ENCODE measurements around the gene CCDC74B.
"Not testable (repeated sequence)": the region's sequence is repeated elsewhere in the genome, so short reads cannot be mapped to it uniquely, and the experiment has no call there.

Gene CCDC74B

DNA sequence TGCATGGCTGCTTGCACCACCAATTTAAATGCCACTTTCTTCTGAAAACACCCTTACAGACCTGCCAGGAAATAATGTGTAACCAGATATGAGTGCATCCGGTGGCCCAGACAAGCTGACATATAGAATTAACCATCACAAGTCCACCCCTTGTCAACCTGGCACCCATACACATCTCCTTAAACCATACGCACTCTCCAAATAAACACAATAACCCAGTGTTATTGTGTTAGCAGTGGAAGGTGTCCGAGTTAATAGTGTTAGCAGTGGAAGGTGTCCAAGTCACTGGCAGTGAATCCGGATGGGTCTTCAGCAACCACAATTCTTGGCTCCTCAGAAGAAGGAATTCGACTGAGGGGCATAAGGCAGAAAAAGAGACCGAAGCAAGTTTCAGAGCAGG is 3.6 kb upstream of the CCDC74B start:
- DNase-seq = not testable (repeated sequence)

- DNase-seq = not testable (repeated sequence)
Observed at GRCh38 chr2:130143266-130144039, 1.5 kb downstream of the CCDC74B start.

- not testable (repeated sequence) for DNase-seq
Observed at GRCh38 chr2:130142396-130143265, 2.3 kb downstream of the CCDC74B start.

DNA sequence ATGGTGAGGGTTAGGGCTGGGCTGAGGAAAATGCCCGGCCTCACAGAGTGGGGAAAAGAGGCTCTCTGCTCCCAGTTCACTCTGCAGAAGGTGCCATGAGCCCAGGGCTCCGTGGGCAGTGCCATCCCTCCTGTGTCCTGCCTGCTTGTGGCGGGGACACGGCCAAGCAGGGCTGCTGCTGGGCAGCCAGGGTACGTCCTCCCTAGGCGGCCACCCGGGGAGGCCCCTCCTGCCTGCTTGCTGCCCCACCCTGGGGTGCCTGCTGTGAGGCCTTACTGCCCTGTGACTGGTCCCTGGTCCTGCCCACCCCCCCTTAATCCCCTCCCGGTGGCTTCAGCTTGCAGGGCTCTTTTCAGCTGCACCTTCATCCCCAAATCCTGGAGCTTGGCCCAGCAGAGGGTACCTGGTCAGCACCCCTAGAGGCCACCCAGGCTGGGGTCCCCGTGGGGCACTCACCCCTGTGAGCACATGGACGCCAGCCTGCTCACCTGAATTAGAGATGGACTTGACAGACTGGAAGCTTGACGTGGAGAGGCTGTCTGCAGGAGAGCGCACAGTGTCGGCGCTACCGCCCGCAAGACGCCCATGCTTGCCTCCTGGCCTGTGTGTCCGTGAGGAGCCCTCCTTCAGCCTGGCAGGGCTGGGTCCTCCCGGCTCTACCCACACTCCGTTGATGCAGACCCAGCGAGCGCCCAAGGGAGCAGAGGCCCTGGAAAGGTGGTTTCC is 3.1 kb downstream of the CCDC74B start:
- DNase-seq = not testable (repeated sequence)

- DNase-seq = not testable (repeated sequence)
Observed at GRCh38 chr2:130141002-130141401, 3.9 kb downstream of the CCDC74B start.

- DNase-seq = not testable (repeated sequence)
Observed at GRCh38 chr2:130140516-130140915, 4.4 kb downstream of the CCDC74B start.

DNA sequence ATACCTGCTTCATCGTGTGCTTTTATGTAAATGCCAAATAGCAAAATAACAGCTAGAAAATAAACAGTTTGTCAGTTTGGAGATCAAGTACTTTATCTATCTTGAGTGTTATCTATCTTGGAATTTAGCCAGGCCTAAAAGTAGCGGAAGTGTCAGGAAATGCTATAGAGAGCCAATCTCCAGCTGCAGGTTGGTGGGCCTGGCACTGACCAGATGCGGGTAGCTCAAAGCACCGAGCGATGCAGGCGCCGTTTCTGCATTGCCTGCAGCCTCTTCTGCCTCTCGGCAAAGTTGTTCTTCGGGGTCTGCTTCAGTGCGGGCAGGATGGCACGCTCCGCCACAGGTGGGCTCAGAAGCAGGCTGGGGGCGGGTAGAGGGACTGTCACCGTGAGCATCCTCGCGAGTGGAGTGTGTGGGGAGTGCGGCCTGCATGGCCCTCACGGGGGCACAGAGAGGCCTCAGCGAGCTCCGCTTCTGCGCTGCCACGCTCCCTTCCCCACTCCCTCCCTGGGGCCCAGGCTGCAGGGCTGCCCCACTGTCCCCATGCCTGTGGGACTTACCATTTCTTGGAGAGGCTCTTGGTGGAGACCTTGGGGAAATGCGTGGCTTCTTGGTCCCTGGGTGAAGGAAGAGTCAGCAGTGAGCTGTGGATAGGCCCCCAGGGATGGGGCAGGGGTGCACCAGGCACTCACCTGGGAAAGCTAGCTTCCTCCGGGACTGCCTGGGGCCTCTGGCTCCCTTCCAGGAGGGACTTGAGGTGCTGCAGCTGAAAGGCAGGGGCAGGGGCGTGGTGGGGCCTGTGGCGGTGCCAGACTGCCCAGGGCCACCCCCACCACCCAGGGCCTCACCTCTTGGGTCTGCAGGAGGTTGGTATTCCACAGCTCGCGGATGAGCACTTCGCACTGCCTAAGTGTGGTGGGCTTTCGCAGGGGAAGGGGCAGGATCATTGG is 5.3 kb downstream of the CCDC74B start:
- not testable (repeated sequence) for DNase-seq

- not testable (repeated sequence) for DNase-seq
Observed at GRCh38 chr2:130138841-130139251, 6.1 kb downstream of the CCDC74B start.

DNA sequence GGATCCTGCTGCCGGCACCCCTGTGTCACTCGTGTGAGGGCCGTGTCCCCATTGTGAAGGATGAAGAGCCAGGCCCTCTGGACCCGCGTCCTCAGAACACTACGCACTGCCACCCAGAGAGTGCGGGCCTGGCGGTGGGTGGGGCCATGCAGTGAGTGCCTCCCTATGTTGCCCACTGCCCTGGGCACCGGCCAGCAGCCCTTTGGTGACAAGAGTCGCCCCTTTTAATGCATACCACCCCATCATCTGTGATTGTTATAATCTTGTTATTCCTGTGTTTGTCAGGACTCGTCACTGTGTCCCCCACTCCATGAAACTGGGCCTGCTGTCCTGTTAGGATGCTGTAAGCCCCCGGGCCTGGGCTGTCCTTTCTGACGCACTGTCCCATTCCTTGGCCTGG is 6.6 kb downstream of the CCDC74B start:
- DNase-seq = not testable (repeated sequence)

DNA sequence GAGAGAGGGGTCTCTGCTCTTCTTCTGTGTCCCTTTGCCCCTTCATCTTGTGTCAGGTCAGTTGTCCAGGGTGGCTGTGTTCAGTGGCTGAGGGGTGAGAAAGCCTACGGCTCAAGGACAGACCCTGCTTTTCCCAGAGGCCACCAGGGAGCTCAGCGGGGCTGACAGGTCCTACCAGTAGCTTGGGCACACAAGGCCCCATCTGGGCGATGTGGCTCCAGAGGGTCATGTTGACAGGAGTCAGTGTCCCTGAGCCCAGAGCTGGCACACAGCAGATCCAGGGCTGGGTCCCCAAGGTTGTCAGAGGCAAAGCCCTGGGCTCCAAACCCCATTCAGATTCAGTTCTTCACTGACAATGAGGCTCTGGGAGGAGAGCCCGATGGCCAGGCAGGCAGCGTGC is 7.8 kb downstream of the CCDC74B start:
- DNase-seq = not testable (repeated sequence)

DNA sequence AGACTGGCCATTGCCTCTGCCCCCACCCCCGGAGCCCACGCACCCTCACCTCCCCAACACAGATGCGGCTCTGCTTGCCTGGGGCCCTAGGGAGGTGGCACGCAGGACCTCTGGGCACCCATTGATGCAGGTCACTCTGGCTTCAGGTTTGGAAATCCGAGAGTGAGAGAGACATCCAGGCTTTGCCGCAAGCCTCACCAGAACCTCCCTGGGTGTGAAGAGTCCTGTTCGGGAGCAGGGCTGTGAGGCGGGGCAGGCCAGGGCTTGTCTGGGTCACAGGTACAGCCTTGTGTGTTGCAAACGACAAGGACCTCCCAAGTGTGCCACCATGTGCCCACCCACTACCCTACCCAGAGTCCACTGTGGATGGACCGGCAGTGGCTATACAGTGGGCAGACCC is 8.4 kb downstream of the CCDC74B start:
- DNase-seq = not testable (repeated sequence)

DNA sequence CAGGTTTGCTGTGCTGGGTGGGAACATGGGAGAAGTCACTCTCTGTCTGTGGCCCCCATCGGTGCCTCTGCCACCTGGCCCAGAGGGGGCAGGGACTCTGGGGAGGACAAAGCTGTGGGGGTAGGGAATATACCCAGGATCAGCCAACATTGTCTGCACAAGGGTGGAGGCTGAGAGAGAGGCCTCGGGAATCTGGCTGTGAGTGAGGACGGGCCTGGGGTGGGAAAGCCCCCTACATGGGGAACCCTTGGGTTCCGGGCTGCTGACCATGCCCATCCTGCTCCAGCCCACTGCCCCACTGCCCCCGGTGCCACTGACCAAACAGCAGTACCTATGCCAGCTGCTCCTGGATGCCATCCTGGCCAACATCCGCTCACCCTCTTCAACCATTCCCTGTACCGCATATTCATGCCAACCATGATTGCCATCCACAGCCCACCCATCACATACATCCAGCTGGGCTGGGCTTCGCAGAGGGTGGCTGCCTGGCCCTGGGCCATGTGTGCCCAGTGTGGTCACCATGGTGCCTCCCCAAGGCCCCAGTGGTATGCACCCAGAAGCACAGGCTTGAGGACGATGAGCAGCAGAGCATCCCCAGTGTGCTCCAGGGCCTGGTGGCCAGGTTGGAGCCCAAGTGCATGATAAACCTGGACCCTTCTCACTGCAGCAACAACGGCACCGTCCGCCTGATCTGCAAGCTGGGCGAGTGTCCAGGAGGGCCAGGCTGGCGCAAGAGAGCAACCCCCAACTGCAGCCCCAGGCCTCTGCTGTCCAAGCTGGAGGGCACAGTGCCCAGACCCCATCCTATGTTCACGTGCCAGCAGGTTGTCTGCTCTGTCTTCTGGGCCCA is 9.0 kb downstream of the CCDC74B start:
- DNase-seq = no peak

DNA sequence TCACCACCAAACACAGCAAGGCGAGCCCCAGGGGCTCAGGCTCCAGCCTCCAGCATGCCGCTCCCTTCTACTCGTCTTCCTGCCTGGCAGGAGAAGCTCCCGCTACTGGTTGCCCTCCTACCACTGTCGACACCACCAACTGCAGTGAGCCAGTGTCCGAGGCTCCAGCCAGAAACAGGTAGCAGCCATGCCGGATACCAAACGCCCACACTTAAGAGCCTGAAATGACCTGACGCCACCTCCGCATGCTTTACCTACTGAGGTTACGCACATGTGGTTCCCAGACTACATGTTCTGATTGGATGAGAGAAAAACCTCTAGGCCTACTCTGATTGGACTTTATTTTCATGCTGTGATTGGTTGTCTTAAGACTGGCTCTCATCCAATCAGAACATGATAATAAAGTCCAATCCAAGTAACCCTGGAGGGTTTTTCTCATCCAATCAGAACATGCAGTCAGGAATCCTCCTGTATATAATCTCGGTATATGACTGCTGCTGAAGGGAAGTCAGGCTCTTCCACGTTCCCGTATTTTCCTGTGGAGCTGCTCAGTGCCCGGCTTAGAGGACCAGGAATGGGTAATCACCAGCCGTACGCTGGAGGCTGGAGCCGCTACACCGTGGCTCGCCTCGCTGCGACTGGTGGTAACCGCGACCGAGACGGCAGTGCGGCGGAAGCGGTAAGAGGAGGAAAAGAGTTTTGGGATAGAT is 15.6 kb downstream of the CCDC74B start, which contains the start of gene POTEF:
POTEF (minus strand) TSS at position 103 of the 710 bp plus-strand sequence. CDS start 8,707 bp downstream, outside the sequence.
- not testable (repeated sequence) for DNase-seq

GRCh38 chr2:130128464-130128863 is 16.4 kb downstream of the CCDC74B start:
- DNase-seq = not testable (repeated sequence)

DNA sequence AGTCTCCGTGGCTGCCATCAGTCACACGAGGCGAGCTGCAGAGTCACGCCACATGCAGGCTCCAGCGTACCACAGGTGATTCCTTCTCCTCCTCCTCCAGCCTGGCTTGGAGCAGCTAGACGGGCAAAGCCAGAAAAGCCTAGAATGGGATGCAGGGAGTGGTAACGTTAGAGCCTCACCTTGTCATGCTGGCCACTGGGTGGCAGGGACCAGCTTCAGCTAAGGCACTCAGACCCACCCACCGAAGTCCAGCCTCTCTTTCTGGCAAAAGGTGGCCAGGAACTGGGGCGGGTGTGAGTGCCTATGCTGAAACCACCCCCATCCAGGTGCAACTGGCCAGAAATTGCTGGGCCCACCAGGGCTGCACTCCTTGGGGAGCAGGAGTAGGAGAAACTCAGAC is 17.2 kb downstream of the CCDC74B start:
- not testable (repeated sequence) for DNase-seq

- not testable (repeated sequence) for DNase-seq
Observed at GRCh38 chr2:130120924-130121323, 24.0 kb downstream of the CCDC74B start.

DNA sequence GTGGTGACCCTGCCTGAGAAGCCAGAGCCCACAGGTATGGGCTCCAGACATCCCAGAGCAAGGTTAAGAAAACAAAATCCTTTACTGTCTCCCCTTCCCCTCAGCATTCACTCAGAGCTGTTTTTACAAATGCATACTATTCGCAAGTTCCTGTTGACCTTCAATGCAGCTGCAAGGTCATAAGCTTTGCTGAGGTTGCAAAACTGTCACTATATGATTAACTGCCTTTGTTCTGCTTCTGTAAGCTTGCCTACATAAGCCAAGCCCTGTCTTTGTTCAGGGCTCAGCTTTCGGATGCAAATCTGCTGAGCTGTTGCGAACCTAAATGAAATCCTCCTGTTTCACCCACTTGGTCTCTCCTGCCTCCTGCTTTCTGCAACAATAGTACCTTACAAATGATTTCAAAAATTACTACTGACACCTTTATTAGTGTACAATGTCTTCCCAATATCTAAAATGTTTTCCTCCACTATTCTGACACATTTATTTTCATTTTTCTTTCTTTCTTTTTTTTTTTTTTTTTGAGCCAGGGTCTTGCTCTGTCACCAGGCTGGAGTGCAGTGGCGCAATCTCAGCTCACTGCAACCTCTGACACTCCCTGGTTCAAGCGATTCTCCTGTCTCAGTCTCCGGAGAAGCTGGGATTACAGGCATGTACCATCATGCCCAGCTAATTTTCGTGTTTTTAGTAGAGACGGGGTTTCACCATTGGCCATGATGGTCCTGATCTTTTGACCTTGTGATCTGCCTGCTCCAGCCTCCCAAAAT is 42.1 kb downstream of the CCDC74B start:
- not testable (repeated sequence) for DNase-seq

All from right hindlimb (tissue), 1 donor.